Activated T-helper 2 cell treated with anti-CD3 and anti-CD28 coated beads, Interferon-gamma antibody, Interleukin-2, Interleukin-4, amounts not matched to agents 10 μg/mL and 5 μg/mL and 100 μg/mL, durations not matched to agents 14 hours and 24 hours and 36 hours (primary cell): Measurements from ENCODE around the gene UGT2B7. TPM values are rescaled to one million over a fixed set of nuclear protein-coding genes. Genes with fewer than 3 reads are reported as not detected.
"Not testable (repeated sequence)": the region's sequence is repeated elsewhere in the genome, so short reads cannot be mapped to it uniquely, and the experiment has no call there.

Experiments
- DNase-seq: peaks from one replicate; pipeline ENCODE4 v3.0.0; 2021; ENCODE audit warnings: low spot score
- H3K27ac Mint-ChIP-seq: one replicate; pipeline ENCODE4 v1.8.0; 2021; ENCODE audit warnings: mixed read lengths
- H3K27me3 Mint-ChIP-seq: one replicate; pipeline ENCODE4 v1.8.0; 2021; ENCODE audit warnings: low read depth, mixed read lengths
- H3K36me3 Mint-ChIP-seq: one replicate; pipeline ENCODE4 v1.8.0; 2021; ENCODE audit warnings: low read depth, mixed read lengths
- H3K4me1 Mint-ChIP-seq: one replicate; pipeline ENCODE4 v1.8.0; 2021; ENCODE audit warnings: low read depth, mixed read lengths
- H3K4me3 Mint-ChIP-seq: one replicate; pipeline ENCODE4 v1.8.0; 2021; ENCODE audit warnings: low read depth, mild to moderate bottlenecking, moderate library complexity, mixed read lengths
- H3K9me3 Mint-ChIP-seq: one replicate; pipeline ENCODE4 v1.8.0; 2021; ENCODE audit warnings: mixed read lengths
- intact Hi-C: fragments of 100-400 bp; cut with micrococcal nuclease; formaldehyde crosslinking; loops from one replicate; pipeline ENCODE4 v1.15.1; 2023
- total RNA-seq: library from RNA; stranded (reverse); gene quantifications from 2 replicates; pipeline ENCODE4 v1.2.3, GENCODE V29; 2022

UGT2B7 gene
- total RNA-seq, 1 donor from 2014 or later: not detected

DNA sequence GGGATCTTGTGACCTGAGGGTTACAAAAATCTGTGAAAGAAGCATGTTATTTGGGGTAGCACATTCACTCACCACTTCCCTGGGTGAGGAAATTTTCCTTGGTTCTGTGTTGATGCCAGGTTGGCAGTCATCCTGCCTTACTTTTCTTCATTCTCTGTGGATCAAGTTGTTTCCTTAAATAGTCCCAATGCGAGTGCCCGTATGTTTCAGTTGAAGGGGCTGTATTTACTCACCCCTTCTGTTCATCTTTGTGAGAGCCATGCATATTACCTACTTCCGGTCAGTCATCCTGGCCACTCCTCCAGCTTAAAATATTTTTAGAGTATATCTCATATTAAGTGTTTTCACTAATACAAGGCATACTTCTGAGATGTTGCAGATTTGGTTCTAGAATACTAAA, 2.6 kb upstream of the UGT2B7 start:
- no peak overlapping the region for H3K4me3 Mint-ChIP-seq
- intact Hi-C loops: no loop called here

DNA sequence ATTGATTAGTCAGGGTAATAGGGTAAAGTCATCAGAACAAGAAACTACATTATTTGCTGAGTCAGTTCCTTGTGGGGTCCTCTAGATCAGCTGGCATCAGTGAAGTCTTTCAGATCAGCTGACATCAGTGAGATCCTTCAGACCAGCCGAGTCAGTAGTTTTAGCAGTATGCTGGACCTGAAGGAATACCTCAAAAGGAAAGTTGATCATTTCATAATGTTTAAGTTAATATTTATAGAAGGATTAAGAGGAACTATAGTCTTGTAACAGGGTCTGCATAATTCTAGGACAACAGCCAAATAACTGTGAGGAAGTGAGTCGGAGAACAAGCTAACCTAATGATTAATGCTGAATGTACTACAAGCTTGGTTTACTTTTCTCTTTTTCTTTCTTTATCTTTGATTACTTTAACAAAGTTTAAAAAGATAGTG, 958 bp upstream of the UGT2B7 start:
- DNase-seq: no peak
- Mint-ChIP-seq H3K4me1 (no peaks in the 10 kb centered on the region), H3K27ac (no peak overlapping the region), H3K9me3 (no peaks in the 10 kb centered on the region), H3K36me3 (no peaks in the 10 kb centered on the region), H3K27me3 (no peaks in the 10 kb centered on the region), H3K4me3 (no peak overlapping the region)
- intact Hi-C loops: no loop called here

More for the DNA sequence above, 2.6 kb upstream of the UGT2B7 start:
- no peaks in the 10 kb centered on the region for H3K27me3 Mint-ChIP-seq
- no peaks in the 10 kb centered on the region for H3K36me3 Mint-ChIP-seq
- H3K9me3 Mint-ChIP-seq: no peaks in the 10 kb centered on the region
- no peak overlapping the region for H3K27ac Mint-ChIP-seq
- H3K4me1 Mint-ChIP-seq: no peaks in the 10 kb centered on the region
- no peak for DNase-seq

DNA sequence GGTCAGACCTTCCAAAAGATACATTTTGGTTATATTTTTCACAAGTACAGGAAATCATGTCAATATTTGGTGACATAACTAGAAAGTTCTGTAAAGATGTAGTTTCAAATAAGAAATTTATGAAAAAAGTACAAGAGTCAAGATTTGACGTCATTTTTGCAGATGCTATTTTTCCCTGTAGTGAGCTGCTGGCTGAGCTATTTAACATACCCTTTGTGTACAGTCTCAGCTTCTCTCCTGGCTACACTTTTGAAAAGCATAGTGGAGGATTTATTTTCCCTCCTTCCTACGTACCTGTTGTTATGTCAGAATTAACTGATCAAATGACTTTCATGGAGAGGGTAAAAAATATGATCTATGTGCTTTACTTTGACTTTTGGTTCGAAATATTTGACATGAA, 536 bp downstream of the UGT2B7 start:
- Mint-ChIP-seq H3K36me3 (no peaks in the 10 kb centered on the region), H3K9me3 (no peaks in the 10 kb centered on the region), H3K4me1 (no peaks in the 10 kb centered on the region), H3K4me3 (no peak overlapping the region), H3K27ac (no peak overlapping the region), H3K27me3 (no peaks in the 10 kb centered on the region)
- DNase-seq: no peak
- intact Hi-C loops: no loop called here

DNA sequence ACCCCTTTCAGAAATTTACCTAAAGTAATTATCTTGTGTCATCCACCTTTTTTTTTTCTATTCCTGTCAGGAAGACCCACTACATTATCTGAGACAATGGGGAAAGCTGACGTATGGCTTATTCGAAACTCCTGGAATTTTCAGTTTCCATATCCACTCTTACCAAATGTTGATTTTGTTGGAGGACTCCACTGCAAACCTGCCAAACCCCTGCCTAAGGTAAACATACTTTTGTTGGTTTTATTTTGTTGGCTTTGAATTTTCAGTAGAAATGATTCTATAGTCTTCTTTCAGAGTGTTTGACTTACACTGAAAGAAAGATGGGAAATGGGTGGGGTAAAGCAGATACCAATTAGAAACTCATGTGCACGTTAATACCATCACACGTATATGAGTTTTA, 2.2 kb downstream of the UGT2B7 start:
- no peaks in the 10 kb centered on the region for H3K4me1 Mint-ChIP-seq
- DNase-seq: no peak
- H3K4me3 Mint-ChIP-seq: no peak overlapping the region
- no peaks in the 10 kb centered on the region for H3K36me3 Mint-ChIP-seq
- H3K27ac Mint-ChIP-seq: no peak overlapping the region
- H3K9me3 Mint-ChIP-seq: no peaks in the 10 kb centered on the region
- H3K27me3 Mint-ChIP-seq: no peaks in the 10 kb centered on the region
- intact Hi-C loops: no loop called here

DNA sequence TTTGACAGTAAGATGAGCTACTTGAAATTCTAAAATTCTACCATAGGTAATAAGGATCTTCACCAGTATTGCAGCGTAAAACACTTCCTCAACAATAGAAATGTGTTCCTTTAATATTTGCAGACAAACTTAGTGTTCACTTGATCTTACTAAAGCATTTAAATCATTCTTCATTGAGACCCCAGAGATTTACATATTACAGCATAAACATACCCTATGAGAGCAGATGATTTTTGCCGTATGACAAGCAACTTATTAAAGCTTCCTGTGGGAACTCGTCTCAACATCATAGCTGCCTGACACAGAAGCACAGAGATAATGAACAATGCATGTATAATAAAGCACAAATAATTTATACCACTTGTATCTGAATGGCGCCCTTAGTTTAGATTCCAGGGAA, 3.6 kb downstream of the UGT2B7 start:
- H3K36me3 Mint-ChIP-seq: no peaks in the 10 kb centered on the region
- no peaks in the 10 kb centered on the region for H3K27me3 Mint-ChIP-seq
- no peaks in the 10 kb centered on the region for H3K4me1 Mint-ChIP-seq
- no peak for DNase-seq
- H3K4me3 Mint-ChIP-seq: no peak overlapping the region
- no peak overlapping the region for H3K27ac Mint-ChIP-seq
- H3K9me3 Mint-ChIP-seq: no peaks in the 10 kb centered on the region
- intact Hi-C loops: no loop called here

DNA sequence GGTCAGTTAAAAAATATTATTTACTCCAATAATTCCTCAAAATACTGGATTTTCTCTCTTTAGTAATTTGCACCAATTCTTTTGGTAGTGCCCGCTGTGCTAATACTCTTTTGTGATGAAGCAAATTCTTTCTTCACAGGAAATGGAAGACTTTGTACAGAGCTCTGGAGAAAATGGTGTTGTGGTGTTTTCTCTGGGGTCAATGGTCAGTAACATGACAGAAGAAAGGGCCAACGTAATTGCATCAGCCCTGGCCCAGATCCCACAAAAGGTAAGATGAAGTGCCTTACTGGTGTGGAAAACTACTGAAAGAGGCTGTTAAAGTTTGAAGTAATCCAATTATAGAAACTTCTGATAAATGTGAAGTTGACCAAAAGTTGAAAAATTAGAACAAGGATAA, 6.4 kb downstream of the UGT2B7 start:
- H3K27ac Mint-ChIP-seq, H3K27me3 Mint-ChIP-seq, H3K4me1 Mint-ChIP-seq, H3K36me3 Mint-ChIP-seq, DNase-seq, H3K9me3 Mint-ChIP-seq, H3K4me3 Mint-ChIP-seq, intact Hi-C loops: not testable (repeated sequence)

DNA sequence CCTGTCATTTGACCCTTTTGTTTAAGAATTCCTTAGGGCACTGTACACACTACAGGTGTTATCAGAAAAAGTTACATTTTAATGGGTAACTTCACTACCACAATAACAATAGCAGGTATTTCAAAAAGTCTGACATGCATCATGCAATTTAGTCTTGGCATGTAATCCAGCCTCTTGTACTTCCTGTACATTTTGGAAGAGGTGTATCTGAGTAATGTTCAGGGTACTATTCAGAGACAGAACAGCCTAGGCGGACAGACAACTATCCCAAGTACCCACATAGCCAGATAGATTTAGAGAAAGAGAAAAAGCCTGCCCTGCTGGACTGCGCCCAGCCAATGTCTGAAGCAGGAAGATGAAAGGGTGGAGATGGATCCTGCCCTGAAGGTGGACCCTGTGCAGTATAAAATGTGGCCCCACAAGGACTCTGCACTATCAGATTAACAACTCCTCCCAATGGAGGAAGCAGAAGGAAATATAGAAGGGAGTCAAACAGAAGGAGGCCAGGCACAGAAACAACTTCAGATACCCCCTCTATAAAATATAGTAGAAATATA, 8.5 kb downstream of the UGT2B7 start:
- intact Hi-C loops: no loop called here

DNA sequence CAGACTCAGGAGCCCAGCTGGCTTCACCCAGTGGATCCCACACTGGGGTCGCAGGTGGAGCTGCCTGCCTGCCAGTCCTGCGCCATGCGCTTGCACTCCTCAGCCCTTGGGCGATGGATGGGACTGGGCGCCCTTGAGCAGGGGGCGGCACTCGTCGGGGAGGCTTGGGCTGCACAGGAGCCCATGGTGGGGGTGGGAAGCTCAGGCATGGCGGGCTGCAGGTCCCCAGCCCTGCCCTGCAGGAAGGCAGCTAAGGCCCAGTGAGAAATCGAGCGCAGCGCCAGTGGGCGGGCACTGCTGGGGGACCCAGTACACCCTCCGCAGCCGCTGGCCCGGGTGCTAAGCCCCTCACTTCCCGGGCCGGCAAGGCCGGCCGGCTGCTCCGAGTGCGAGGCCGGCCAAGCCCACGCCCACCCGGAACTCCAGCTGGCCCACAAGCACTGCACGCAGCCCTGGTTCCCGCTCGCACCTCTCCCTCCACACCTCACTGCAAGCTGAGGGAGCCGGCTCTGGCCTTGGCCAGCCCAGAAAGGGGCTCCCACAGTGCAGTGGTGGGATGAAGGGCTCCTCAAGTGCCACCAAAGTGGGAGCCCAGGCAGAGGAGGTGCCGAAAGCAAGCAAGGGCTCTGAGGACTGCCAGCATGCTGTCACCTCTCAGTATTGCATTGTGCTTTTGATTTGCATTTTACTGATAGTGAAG, 19.0 kb downstream of the UGT2B7 start:
- H3K27ac Mint-ChIP-seq, H3K9me3 Mint-ChIP-seq, H3K4me1 Mint-ChIP-seq, intact Hi-C loops, H3K27me3 Mint-ChIP-seq, H3K4me3 Mint-ChIP-seq, DNase-seq, H3K36me3 Mint-ChIP-seq: not testable (repeated sequence)

More for the DNA sequence above, 8.5 kb downstream of the UGT2B7 start:
- no peak overlapping the region for H3K27ac Mint-ChIP-seq
- no peak overlapping the region for H3K4me3 Mint-ChIP-seq
- H3K9me3 Mint-ChIP-seq: no peaks in the 10 kb centered on the region
- DNase-seq: no peak
- H3K27me3 Mint-ChIP-seq: no peaks in the 10 kb centered on the region
- H3K36me3 Mint-ChIP-seq: no peaks in the 10 kb centered on the region
- no peaks in the 10 kb centered on the region for H3K4me1 Mint-ChIP-seq

DNA sequence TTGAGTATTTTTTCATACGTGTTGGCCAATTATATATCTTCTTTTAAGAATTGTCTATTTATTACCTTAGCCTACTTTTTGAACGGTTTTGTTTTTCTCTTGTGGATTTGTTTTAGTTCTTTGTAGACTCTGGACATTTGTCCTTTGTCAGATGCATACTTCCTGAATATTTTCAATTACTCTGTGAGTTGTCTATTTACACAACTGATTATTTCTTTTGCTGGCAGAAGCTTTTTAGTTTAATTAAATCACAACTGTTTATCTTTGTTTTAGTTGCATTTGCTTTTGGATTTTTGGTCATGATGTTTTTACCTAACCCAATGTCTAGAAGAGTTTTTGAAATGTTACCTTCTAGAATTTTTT, 19.6 kb downstream of the UGT2B7 start:
- no peak for DNase-seq
- Mint-ChIP-seq H3K27me3 (no peaks in the 10 kb centered on the region), H3K9me3 (no peaks in the 10 kb centered on the region), H3K4me3 (no peak overlapping the region), H3K4me1 (no peaks in the 10 kb centered on the region), H3K36me3 (no peaks in the 10 kb centered on the region), H3K27ac (no peak overlapping the region)
- intact Hi-C loops: no loop called here

DNA sequence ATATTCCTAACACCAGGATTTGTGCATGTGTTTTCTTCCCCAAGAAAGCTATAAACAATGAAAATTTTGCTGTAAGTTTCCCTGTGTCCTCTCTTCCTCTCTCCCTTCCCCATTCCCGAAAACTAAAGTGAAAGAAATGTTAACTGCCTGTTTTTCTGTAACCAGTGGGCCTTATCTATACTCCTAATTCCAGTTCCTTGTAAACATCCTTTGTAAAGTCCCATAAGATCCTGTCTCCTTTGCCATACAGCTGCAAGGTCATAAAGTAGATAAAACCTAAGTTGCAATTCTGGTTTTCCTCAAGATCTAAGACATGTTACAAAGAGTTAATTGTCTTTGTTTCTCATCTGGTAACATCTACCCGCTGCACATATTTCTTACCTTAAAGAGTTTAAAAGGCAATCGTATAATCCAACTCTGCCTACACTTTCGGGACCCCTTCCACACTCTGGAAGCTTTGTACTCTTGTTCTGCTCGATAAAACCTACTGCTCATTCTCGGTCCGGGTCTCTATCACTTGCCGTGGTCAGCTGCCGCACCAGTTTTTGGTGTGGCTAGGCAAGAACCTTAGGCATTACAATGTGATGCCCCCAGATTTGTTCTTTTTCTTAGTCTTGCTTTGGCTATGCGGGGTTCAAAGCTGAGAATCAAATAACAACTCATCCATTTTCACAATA, 20.5 kb downstream of the UGT2B7 start:
- DNase-seq: no peak
- Mint-ChIP-seq H3K9me3 (no peaks in the 10 kb centered on the region), H3K27ac (no peak overlapping the region), H3K4me3 (no peak overlapping the region), H3K36me3 (no peaks in the 10 kb centered on the region), H3K27me3 (no peaks in the 10 kb centered on the region), H3K4me1 (no peaks in the 10 kb centered on the region)
- intact Hi-C loops: no loop called here

DNA sequence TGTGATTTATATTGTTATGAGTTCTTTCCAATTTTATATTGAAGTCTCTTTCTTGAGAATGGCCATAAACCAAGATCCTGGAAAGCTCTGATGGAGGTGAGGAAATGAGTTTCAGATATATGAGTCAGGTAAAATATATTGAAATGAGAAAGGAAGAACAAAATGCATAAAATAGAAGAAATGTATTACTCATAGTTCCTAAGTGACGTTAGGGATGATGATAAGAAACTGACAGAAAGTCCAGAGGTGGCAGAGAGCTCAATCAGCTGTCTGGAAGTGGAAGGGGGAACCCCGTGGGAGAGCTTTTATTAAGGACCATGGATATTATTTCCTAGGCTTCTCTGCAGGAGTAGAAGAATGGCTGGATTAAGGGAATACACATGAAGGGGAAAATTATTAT, 24.6 kb downstream of the UGT2B7 start:
- no peaks in the 10 kb centered on the region for H3K27me3 Mint-ChIP-seq
- intact Hi-C loops: no loop called here

DNA sequence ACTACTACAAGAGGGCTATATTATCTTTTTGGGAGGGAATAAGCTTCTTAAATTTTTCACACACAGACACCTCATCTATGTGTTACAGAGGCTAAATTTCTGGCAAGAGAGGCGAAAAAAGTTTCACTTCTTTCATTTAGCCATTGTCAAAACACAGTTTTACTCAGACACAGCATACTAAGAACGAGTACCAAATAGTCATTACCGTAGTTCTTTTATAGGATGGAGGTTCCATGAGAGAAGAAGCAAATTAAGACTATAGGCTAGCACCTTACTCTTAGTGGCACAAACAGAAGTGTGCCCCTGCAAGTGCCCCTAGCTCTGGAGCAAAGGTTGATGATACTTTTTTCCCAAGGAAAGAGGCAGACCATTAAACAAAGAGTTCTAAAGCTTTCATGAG, 26.2 kb downstream of the UGT2B7 start:
- Mint-ChIP-seq H3K27ac (no peak overlapping the region), H3K4me1 (no peaks in the 10 kb centered on the region), H3K4me3 (no peak overlapping the region), H3K9me3 (no peaks in the 10 kb centered on the region), H3K36me3 (no peaks in the 10 kb centered on the region), H3K27me3 (no peaks in the 10 kb centered on the region)
- intact Hi-C loops: no loop called here
- DNase-seq: no peak

More for the DNA sequence above, 24.6 kb downstream of the UGT2B7 start:
- Mint-ChIP-seq H3K27ac (no peak overlapping the region), H3K36me3 (no peaks in the 10 kb centered on the region), H3K9me3 (no peaks in the 10 kb centered on the region), H3K4me1 (no peaks in the 10 kb centered on the region), H3K4me3 (no peak overlapping the region)
- no peak for DNase-seq

DNA sequence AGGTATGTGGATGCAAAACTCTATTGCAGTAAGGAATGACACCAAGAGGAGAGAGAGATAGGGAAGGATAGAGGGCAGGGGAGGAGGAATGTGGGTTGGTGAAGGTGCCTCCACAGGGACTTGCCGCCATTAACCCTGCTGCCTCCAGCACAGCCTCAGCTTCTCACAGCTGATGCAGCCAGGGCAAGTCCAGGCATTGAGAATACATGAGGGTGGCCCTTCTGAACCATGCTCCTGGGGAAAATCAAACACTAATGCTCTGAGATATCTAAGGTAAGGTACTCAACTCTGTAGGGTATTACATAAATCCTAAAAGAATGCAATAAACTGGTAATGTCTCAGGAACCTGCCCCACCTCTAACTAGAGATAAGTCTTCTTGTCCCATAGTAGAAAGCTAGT, 28.7 kb downstream of the UGT2B7 start:
- no peak for DNase-seq
- intact Hi-C loops: no loop called here
- Mint-ChIP-seq H3K4me1 (no peaks in the 10 kb centered on the region), H3K4me3 (no peak overlapping the region), H3K27me3 (no peaks in the 10 kb centered on the region), H3K9me3 (no peaks in the 10 kb centered on the region), H3K36me3 (no peaks in the 10 kb centered on the region), H3K27ac (no peak overlapping the region)
